D721Med (cell line): ENCODE measurements around the gene FGGY.

Source experiments
- DNase-seq: peaks from one replicate; pipeline ENCODE4 v3.0.0; 2011; ENCODE audit warnings: low spot score; ENCODE audit not compliant: insufficient read length
- FAIRE-seq: peaks from 2 replicates; lab custom pipeline; 2011; peaks lifted over from hg19 to GRCh38; lab: Jason Lieb, UNC
- CTCF ChIP-seq: IDR thresholded peaks from 2 replicates; pipeline ENCODE4 v1.5.1; 2012; ENCODE audit warnings: mild to moderate bottlenecking, control low read depth; ENCODE audit not compliant: insufficient read depth; ENCODE audit errors: missing control alignments

Gene FGGY

GRCh38 chr1:59357645-59358320, 60.9 kb downstream of the FGGY start:
- TF ChIP-seq CTCF: no peak
- FAIRE-seq: no peak

GRCh38 chr1:59359325-59359724, 62.4 kb downstream of the FGGY start:
- no peak for FAIRE-seq
- no peak for TF ChIP-seq CTCF
- DNase-seq: no peak

More at GRCh38 chr1:59357645-59358320, 60.9 kb downstream of the FGGY start:
- DNase-seq: no peak

- TF ChIP-seq CTCF: no peak
- FAIRE-seq: no peak
These were observed 63.3 kb downstream of the FGGY start for GRCh38 chr1:59360170-59360569.

GRCh38 chr1:59360729-59361128, 63.8 kb downstream of the FGGY start:
- TF ChIP-seq CTCF: no peak
- DNase-seq: no peak
- FAIRE-seq: no peak

More at GRCh38 chr1:59360170-59360569, 63.3 kb downstream of the FGGY start:
- no peak for DNase-seq

GRCh38 chr1:59361766-59362165, 64.9 kb downstream of the FGGY start:
- FAIRE-seq (no peak), DNase-seq (no peak)
- TF ChIP-seq CTCF: no peak

- FAIRE-seq (no peak), DNase-seq (no peak)
- no peak for TF ChIP-seq CTCF
These were observed 67.1 kb downstream of the FGGY start for GRCh38 chr1:59364037-59364436.

GRCh38 chr1:59366346-59366745, 69.5 kb downstream of the FGGY start:
- FAIRE-seq (no peak), DNase-seq (no peak)
- TF ChIP-seq CTCF: no peak
